Natural killer cell (primary cell): ENCODE measurements around the gene RUNX1. TPM values are rescaled to one million over a fixed set of nuclear protein-coding genes. Genes with fewer than 3 reads are reported as not detected.

Experiments used
- ATAC-seq, 3 donors: fragments of 150-1000 bp in 2 of 3; fragments of 200-7000 bp in 1 of 3; cut with Tn5 transposase; 1 replicate in 1 of 3; 2 replicates in 2 of 3; pipeline ENCODE4 v1.10.0; 2021; ENCODE audit warnings: mild to moderate bottlenecking in 2 of 3, moderate library complexity in 2 of 3
- DNase-seq, 2 donors: peaks; one replicate each; pipeline versions ENCODE4 v3.0.0 to v3.0.0-alpha.2; 2013 to 2021; ENCODE audit warnings: mixed read lengths in 1 of 2
- H3K27ac ChIP-seq: one replicate; pipeline ENCODE4 v1.5.1; 2013; ENCODE audit warnings: mild to moderate bottlenecking, low read length
- H3K27me3 ChIP-seq: one replicate; pipeline ENCODE4 v1.6.1; 2013; ENCODE audit warnings: low read length; ENCODE audit not compliant: control insufficient read depth, insufficient read depth
- H3K36me3 ChIP-seq: one replicate; pipeline ENCODE4 v1.6.1; 2013; ENCODE audit warnings: low read length; ENCODE audit not compliant: control insufficient read depth, insufficient read depth
- H3K4me1 ChIP-seq: one replicate; pipeline ENCODE4 v1.6.1; 2013; ENCODE audit warnings: low read length; ENCODE audit not compliant: control insufficient read depth, insufficient read depth
- H3K4me3 ChIP-seq: one replicate; pipeline ENCODE4 v1.5.1; 2013; ENCODE audit warnings: low read length
- H3K9me3 ChIP-seq: one replicate; pipeline ENCODE4 v1.6.1; 2013; ENCODE audit warnings: low read length; ENCODE audit not compliant: control insufficient read depth, insufficient read depth
- H3K27ac Mint-ChIP-seq, 2 donors: one replicate each; pipeline ENCODE4 v1.8.0; 2022; ENCODE audit warnings: mild to moderate bottlenecking in 2 of 2, mixed read lengths in 2 of 2, moderate library complexity in 1 of 2
- H3K27me3 Mint-ChIP-seq, 2 donors: one replicate each; pipeline ENCODE4 v1.8.0; 2022; ENCODE audit warnings: low read depth in 2 of 2, mixed read lengths in 2 of 2
- H3K36me3 Mint-ChIP-seq: one replicate; pipeline ENCODE4 v1.8.0; 2022; ENCODE audit warnings: mixed read lengths
- H3K4me1 Mint-ChIP-seq, 2 donors: one replicate each; pipeline ENCODE4 v1.8.0; 2022; ENCODE audit warnings: mixed read lengths in 2 of 2
- H3K4me3 Mint-ChIP-seq: one replicate; pipeline ENCODE4 v1.8.0; 2022; ENCODE audit warnings: mild to moderate bottlenecking, moderate library complexity, mixed read lengths
- H3K9me3 Mint-ChIP-seq, 2 donors: one replicate each; pipeline ENCODE4 v1.8.0; 2022; ENCODE audit warnings: mixed read lengths in 2 of 2
- CTCF ChIP-seq: fragments of 200-600 bp; IDR thresholded peaks from one replicate; pipeline ENCODE4 v1.8.0; 2022; ENCODE audit warnings: antibody characterized with exemption
- WGBS: methylation state at CpG from one replicate; pipeline ENCODE4 v1.1.7; 2013; ENCODE audit warnings: missing lambda C conversion rate; ENCODE audit not compliant: insufficient coverage; 5-methylcytosine and 5-hydroxymethylcytosine counted together
- intact Hi-C: fragments of 100-400 bp; cut with micrococcal nuclease; formaldehyde crosslinking; loops from one replicate; pipeline ENCODE4 v1.14.2; 2022
- total RNA-seq, 4 donors: library from RNA; stranded (reverse); fragments of 120-200 nt in 1 of 4; gene quantifications; one replicate each; pipeline versions ENCODE4 v1.2.3 to v1.2.4, GENCODE V29; 2013 to 2022

Gene RUNX1
- total RNA-seq, 3 donors from 2014 or later (not counting 1 experiment from before 2014, with no cell fraction given) = 62.1 to 171 (median 98.2) TPM

- Histone ChIP-seq H3K36me3 (peaks cover 32% of the 10 kb centered on the region), H3K4me1 (peaks cover 4% of the 10 kb centered on the region), H3K9me3 (no peaks in the 10 kb centered on the region), H3K27me3 (no peaks in the 10 kb centered on the region), H3K27ac (no peak overlapping the region), H3K4me3 (no peak overlapping the region)
- TF ChIP-seq CTCF = no peak
- 100% methylated on average over 1 of the region's 3 CpGs for WGBS
- Mint-ChIP-seq H3K27me3 (no peaks in the 10 kb centered on the region), H3K27ac (peak overlapping the region; percentile 19 to 52), H3K4me3 (no peak overlapping the region), H3K9me3 (no peaks in the 10 kb centered on the region), H3K4me1 (peaks cover 51 to 54% of the 10 kb centered on the region in 2 donors), H3K36me3 (peaks cover 30% of the 10 kb centered on the region)
- ATAC-seq (no peak), DNase-seq (no peak)
- intact Hi-C loops = no loop called here
Measured at GRCh38 chr21:34825101-34825500, 224.0 kb downstream of the RUNX1 start.

GRCh38 chr21:34824314-34824713 lies 224.8 kb downstream of the RUNX1 start:
- H3K4me1 ChIP-seq = peaks cover 4% of the 10 kb centered on the region
- H3K9me3 ChIP-seq = no peaks in the 10 kb centered on the region
- H3K27me3 ChIP-seq = no peaks in the 10 kb centered on the region
- peaks cover 44 to 49% of the 10 kb centered on the region in 2 donors for H3K4me1 Mint-ChIP-seq
- no peaks in the 10 kb centered on the region for H3K9me3 Mint-ChIP-seq
- ATAC-seq = no peak
- no peak for TF ChIP-seq CTCF
- DNase-seq = no peak
- H3K4me3 Mint-ChIP-seq = no peak overlapping the region
- H3K36me3 Mint-ChIP-seq = peaks cover 30% of the 10 kb centered on the region
- H3K4me3 ChIP-seq = no peak overlapping the region
- intact Hi-C loops = no loop called here
- H3K36me3 ChIP-seq = peaks cover 33% of the 10 kb centered on the region
- H3K27ac Mint-ChIP-seq = peak overlapping the region; percentile 12 to 64
- H3K27ac ChIP-seq = no peak overlapping the region
- H3K27me3 Mint-ChIP-seq = no peaks in the 10 kb centered on the region
- no CpG with 5 or more reads among the region's 1 CpG for WGBS

GRCh38 chr21:34822942-34823341 lies 226.2 kb downstream of the RUNX1 start:
- no peak for TF ChIP-seq CTCF
- Histone ChIP-seq H3K4me1 (peaks cover 4% of the 10 kb centered on the region), H3K4me3 (no peak overlapping the region), H3K9me3 (no peaks in the 10 kb centered on the region), H3K27me3 (no peaks in the 10 kb centered on the region), H3K36me3 (peaks cover 23% of the 10 kb centered on the region), H3K27ac (no peak overlapping the region)
- Mint-ChIP-seq H3K4me1 (peaks cover 43% of the 10 kb centered on the region in 2 donors), H3K36me3 (peaks cover 30% of the 10 kb centered on the region), H3K9me3 (no peaks in the 10 kb centered on the region), H3K27ac (no peak overlapping the region), H3K4me3 (no peak overlapping the region), H3K27me3 (no peaks in the 10 kb centered on the region)
- WGBS = 96% methylated on average over 6 of the region's 6 CpGs
- no peak for DNase-seq
- no peak for ATAC-seq
- intact Hi-C loops = no loop called here

- TF ChIP-seq CTCF = no peak
- intact Hi-C loops = no loop called here
- no peak overlapping the region for H3K27ac ChIP-seq
- H3K36me3 ChIP-seq = peaks cover 22% of the 10 kb centered on the region
- H3K4me3 Mint-ChIP-seq = no peak overlapping the region
- no peaks in the 10 kb centered on the region for H3K9me3 ChIP-seq
- 93% methylated on average over 5 of the region's 5 CpGs for WGBS
- H3K27me3 Mint-ChIP-seq = no peaks in the 10 kb centered on the region
- no peak for DNase-seq
- peaks cover 26% of the 10 kb centered on the region for H3K36me3 Mint-ChIP-seq
- ATAC-seq = peak in 1 of 3 donors; percentile 25
- peaks cover 37% of the 10 kb centered on the region in 2 donors for H3K4me1 Mint-ChIP-seq
- peaks cover 4% of the 10 kb centered on the region for H3K4me1 ChIP-seq
- peak overlapping the region in 1 of 2 donors; percentile 49 for H3K27ac Mint-ChIP-seq
- H3K27me3 ChIP-seq = no peaks in the 10 kb centered on the region
- no peak overlapping the region for H3K4me3 ChIP-seq
- H3K9me3 Mint-ChIP-seq = no peaks in the 10 kb centered on the region
Measured at GRCh38 chr21:34822168-34822567, 226.9 kb downstream of the RUNX1 start.
